IMR-90 (cell line): ENCODE data around the gene LRRC56. TPM values are rescaled to one million over a fixed set of nuclear protein-coding genes. Genes with fewer than 3 reads are reported as not detected.

ENCODE experiments used
- ATAC-seq: fragments of 200-7000 bp; cut with Tn5 transposase; 2 replicates; pipeline ENCODE4 v1.9.1; 2020; ENCODE audit warnings: low read depth, mild to moderate bottlenecking, moderate library complexity
- BruUV-seq: library from RNA; stranded (reverse); fragments of 400-500 nt; replicated peaks from 2 replicates; lab custom pipeline; 2021; lab: Mats Ljungman, UMichigan
- CTCF ChIA-PET: fragments of 300-600 bp; formaldehyde crosslinking; extraction: SDS; loops from one replicate; lab custom pipeline; 2021; ENCODE audit warnings: antibody characterized with exemption; lab: Yijun Ruan, JAX
- POLR2A ChIA-PET: fragments of 300-600 bp; sonication (Branson Sonifier 250); formaldehyde crosslinking; loops from one replicate; lab custom pipeline; 2022; ENCODE audit warnings: antibody characterized with exemption; ENCODE audit not compliant: unreplicated experiment; lab: Charles Lee
- DNase-seq: peaks from one replicate; pipeline ENCODE4 v3.0.0; 2013
- H2AFZ ChIP-seq: replicated peaks from 2 replicates; pipeline ENCODE3; 2013; ENCODE audit warnings: low read length, mild to moderate bottlenecking; ENCODE audit not compliant: poor library complexity
- H2AK5ac ChIP-seq: 2 replicates; pipeline ENCODE4 v1.6.1; 2013; ENCODE audit warnings: low read depth, low read length, inconsistent platforms
- H2AK9ac ChIP-seq: replicated peaks from 2 replicates; pipeline ENCODE3; 2013; ENCODE audit warnings: mild to moderate bottlenecking, low read depth, low read length, moderate library complexity; ENCODE audit not compliant: poor library complexity
- H2BK120ac ChIP-seq: 2 replicates; pipeline ENCODE4 v1.6.1; 2013; ENCODE audit warnings: low read depth, low read length, inconsistent platforms
- H2BK15ac ChIP-seq: 3 replicates; pipeline ENCODE4 v1.6.1; 2013; ENCODE audit warnings: low read depth, low read length, inconsistent platforms
- H2BK20ac ChIP-seq: 2 replicates; pipeline ENCODE4 v1.6.1; 2013; ENCODE audit warnings: low read depth, mild to moderate bottlenecking, inconsistent platforms, low read length, moderate library complexity
- H2BK5ac ChIP-seq: 2 replicates; pipeline ENCODE4 v1.6.1; 2013; ENCODE audit warnings: mild to moderate bottlenecking, low read depth, low read length, inconsistent platforms; ENCODE audit not compliant: poor library complexity, severe bottlenecking
- H3K14ac ChIP-seq: replicated peaks from 2 replicates; pipeline ENCODE4 v1.6.1; 2013; ENCODE audit warnings: low read depth, low read length, inconsistent platforms
- H3K18ac ChIP-seq: 2 replicates; pipeline ENCODE4 v1.6.1; 2013; ENCODE audit warnings: low read depth, low read length, control low read depth
- H3K23ac ChIP-seq: 2 replicates; pipeline ENCODE4 v1.6.1; 2013; ENCODE audit warnings: low read depth, low read length, inconsistent platforms
- H3K27ac ChIP-seq: 2 replicates; pipeline ENCODE4 v1.5.1; 2013; ENCODE audit warnings: mild to moderate bottlenecking, control low read depth, low read length; ENCODE audit not compliant: insufficient read depth
- H3K27me3 ChIP-seq: 2 replicates; pipeline ENCODE4 v1.6.1; 2013; ENCODE audit warnings: low read length; ENCODE audit not compliant: control insufficient read depth, insufficient read depth
- H3K36me3 ChIP-seq: 2 replicates; pipeline ENCODE4 v1.6.1; 2013; ENCODE audit warnings: low read length, mixed read lengths; ENCODE audit not compliant: control insufficient read depth, insufficient read depth
- H3K4ac ChIP-seq: 2 replicates; pipeline ENCODE4 v1.6.1; 2013; ENCODE audit warnings: low read depth, low read length, inconsistent platforms
- H3K4me1 ChIP-seq: 2 replicates; pipeline ENCODE4 v1.6.1; 2013; ENCODE audit warnings: low read length, mixed read lengths; ENCODE audit not compliant: control insufficient read depth, insufficient read depth
- H3K4me2 ChIP-seq: 2 replicates; pipeline ENCODE4 v1.6.1; 2013; ENCODE audit warnings: low read depth, mild to moderate bottlenecking, control low read depth, low read length, moderate library complexity
- H3K4me3 ChIP-seq: 2 replicates; pipeline ENCODE4 v1.5.1; 2013; ENCODE audit warnings: low read depth, mild to moderate bottlenecking, control low read depth, low read length, moderate library complexity; ENCODE audit not compliant: insufficient read depth
- H3K56ac ChIP-seq: 2 replicates; pipeline ENCODE4 v1.6.1; 2013; ENCODE audit warnings: low read length, inconsistent platforms; ENCODE audit not compliant: insufficient read depth; ENCODE audit errors: extremely low read depth
- H3K79me1 ChIP-seq, 2 experiments: 2 replicates each; pipeline ENCODE4 v1.6.1; 2013; ENCODE audit warnings: low read length in 2 of 2, inconsistent platforms in 1 of 2, low read depth in 1 of 2
- H3K9ac ChIP-seq: 2 replicates; pipeline ENCODE4 v1.6.1; 2013; ENCODE audit warnings: low read depth, low read length, control low read depth
- H3K9me1 ChIP-seq: 2 replicates; pipeline ENCODE4 v1.6.1; 2013; ENCODE audit warnings: low read length, inconsistent platforms; ENCODE audit not compliant: insufficient read depth
- H3K9me3 ChIP-seq: 2 replicates; pipeline ENCODE4 v1.6.1; 2013; ENCODE audit warnings: low read length; ENCODE audit not compliant: control insufficient read depth, insufficient read depth
- H4K20me1 ChIP-seq: 2 replicates; pipeline ENCODE4 v1.6.1; 2013; ENCODE audit warnings: low read length, inconsistent platforms; ENCODE audit not compliant: insufficient read depth
- H4K5ac ChIP-seq: 2 replicates; pipeline ENCODE4 v1.6.1; 2013; ENCODE audit warnings: mild to moderate bottlenecking, low read depth, low read length, control low read depth
- H4K8ac ChIP-seq, 2 experiments: 2 replicates each; pipeline ENCODE4 v1.6.1; 2013; ENCODE audit warnings: low read depth in 2 of 2, low read length in 2 of 2, control low read depth in 1 of 2, inconsistent platforms in 1 of 2
- H4K91ac ChIP-seq: 2 replicates; pipeline ENCODE4 v1.6.1; 2013; ENCODE audit warnings: low read depth, low read length, inconsistent platforms; ENCODE audit not compliant: insufficient read depth
- BHLHE40 ChIP-seq: fragments of 150-350 bp; IDR thresholded peaks from 2 replicates; pipeline ENCODE4 v1.6.1; 2016; ENCODE audit warnings: mild to moderate bottlenecking, low read depth, low read length
- CEBPB ChIP-seq: IDR thresholded peaks from 2 replicates; pipeline ENCODE4 v1.6.1; 2012; ENCODE audit warnings: low read depth, low read length, improper control_type of control experiment
- CHD1 ChIP-seq: IDR thresholded peaks from 2 replicates; pipeline ENCODE4 v1.6.1; 2012; ENCODE audit warnings: low read depth, low read length, improper control_type of control experiment
- CTCF ChIP-seq: conservative IDR thresholded peaks from 2 replicates; pipeline ENCODE4 v1.5.1; 2012; ENCODE audit warnings: mild to moderate bottlenecking, low read depth, low read length, improper control_type of control experiment
- ELK1 ChIP-seq: fragments of 150-350 bp; IDR thresholded peaks from 2 replicates; pipeline ENCODE4 v1.6.1; 2016; ENCODE audit warnings: low read depth, mild to moderate bottlenecking, low read length, moderate library complexity, borderline replicate concordance
- FOS ChIP-seq: fragments of 150-350 bp; IDR thresholded peaks from 2 replicates; pipeline ENCODE4 v1.6.1; 2016; ENCODE audit warnings: low read depth, low read length
- MAFK ChIP-seq: IDR thresholded peaks from 2 replicates; pipeline ENCODE4 v1.6.1; 2012; ENCODE audit warnings: low read depth, low read length, improper control_type of control experiment
- MAZ ChIP-seq: IDR thresholded peaks from 2 replicates; pipeline ENCODE4 v1.6.1; 2012; ENCODE audit warnings: low read depth, mild to moderate bottlenecking, low read length, improper control_type of control experiment, moderate library complexity, borderline replicate concordance
- MXI1 ChIP-seq: IDR thresholded peaks from 2 replicates; pipeline ENCODE4 v1.6.1; 2012; ENCODE audit warnings: low read depth, mild to moderate bottlenecking, low read length, moderate library complexity, borderline replicate concordance
- POLR2A ChIP-seq: IDR thresholded peaks from 2 replicates; pipeline ENCODE4 v1.6.1; 2012; ENCODE audit warnings: mild to moderate bottlenecking, low read depth, low read length
- RAD21 ChIP-seq: IDR thresholded peaks from 2 replicates; pipeline ENCODE4 v1.6.1; 2012; ENCODE audit warnings: low read length, improper control_type of control experiment
- RCOR1 ChIP-seq: IDR thresholded peaks from 2 replicates; pipeline ENCODE4 v1.6.1; 2012; ENCODE audit warnings: mild to moderate bottlenecking, low read length, improper control_type of control experiment; ENCODE audit not compliant: insufficient replicate concordance
- RFX5 ChIP-seq: IDR thresholded peaks from 2 replicates; pipeline ENCODE4 v1.8.0; 2012; ENCODE audit warnings: low read depth, mild to moderate bottlenecking, low read length, moderate library complexity
- SMC3 ChIP-seq: fragments of 150-350 bp; IDR thresholded peaks from 2 replicates; pipeline ENCODE4 v1.6.1; 2016; ENCODE audit warnings: low read depth, mild to moderate bottlenecking, antibody characterized with exemption, low read length, moderate library complexity
- WGBS, 2 experiments: methylation state at CpG; one replicate each; pipeline versions ENCODE4 v1.1.5 to v1.1.7; 2013; ENCODE audit warnings: missing lambda C conversion rate in 2 of 2; ENCODE audit not compliant: insufficient read length in 1 of 2; ENCODE audit errors: extremely low coverage in 2 of 2; 5-methylcytosine and 5-hydroxymethylcytosine counted together
- dilution Hi-C: fragments of 300-500 bp; cut with HindIII; formaldehyde crosslinking; loops from one replicate; pipeline ENCODE4 v1.14.3; 2018; ENCODE audit warnings: low sequenced_read_pairs; ENCODE audit not compliant: unreplicated experiment
- in situ Hi-C: fragments of 300-500 bp; cut with MboI; formaldehyde crosslinking; loops from 3 replicates; pipeline ENCODE4 v1.14.3; 2019; ENCODE audit warnings: low sequenced_read_pairs, inconsistent platforms, mixed read lengths
- intact Hi-C: fragments of 100-400 bp; cut with micrococcal nuclease; formaldehyde crosslinking; loops from 2 replicates; pipeline ENCODE4 v1.10.0; 2022
- polyA plus RNA-seq, 3 experiments: library from polyadenylated mRNA; depleted of rRNA; stranded (reverse); fragments of >200 nt; gene quantifications; 2 replicates each; pipeline ENCODE4 v1.2.3, GENCODE V29; 2012; ENCODE audit warnings: low replicate concordance in 1 of 3
- total RNA-seq: library from RNA; depleted of rRNA; stranded (reverse); fragments of >200 nt; gene quantifications from 2 replicates; pipeline ENCODE4 v1.2.3, GENCODE V29; 2012

The LRRC56 gene
- total and polyA plus RNA-seq, 2 of the 4 experiments (the other 2 are of a cell fraction), result 0.36 to 1.3 TPM

GRCh38 chr11:539971-540481, 2.7 kb downstream of the LRRC56 start:
- H3K79me1 ChIP-seq, result peaks cover 0 to 3% of the 10 kb centered on the region in 2 experiments; a peak in 1 of 4 replicates
- H3K18ac ChIP-seq, result no peak overlapping the region
- H3K36me3 ChIP-seq, result peaks cover 1% of the 10 kb centered on the region; the same call in 1 of the 2 replicates
- no peak for DNase-seq
- no peaks in the 10 kb centered on the region for H3K27me3 ChIP-seq
- intact Hi-C loops (no loop called here), in situ Hi-C loops (no loop called here), dilution Hi-C loops (no loop called here)
- H2AK9ac ChIP-seq, result no peak overlapping the region
- peaks cover 10% of the 10 kb centered on the region for H3K4me1 ChIP-seq
- CTCF ChIA-PET, result no interaction called here
- H4K5ac ChIP-seq, result no peak overlapping the region
- H2AK5ac ChIP-seq, result no peak overlapping the region
- H3K14ac ChIP-seq, result no peak overlapping the region
- WGBS, 2 experiments, result 86% methylated on average over 1 of the region's 8 CpGs; no CpG with 5 or more reads in 1 of the 2 experiments
- H2BK20ac ChIP-seq, result no peak overlapping the region
- H3K9ac ChIP-seq, result no peak overlapping the region
- no peak overlapping the region for H3K27ac ChIP-seq
- H2AFZ ChIP-seq, result no peak overlapping the region
- POLR2A ChIA-PET, result no interaction called here
- no peak overlapping the region for H3K56ac ChIP-seq
- H3K23ac ChIP-seq, result no peak overlapping the region
- no peak overlapping the region for H3K4me2 ChIP-seq
- no peak for ATAC-seq
- H3K9me3 ChIP-seq, result no peaks in the 10 kb centered on the region
- no peak overlapping the region for H2BK120ac ChIP-seq
- no peak for TF ChIP-seq ELK1
- no peak for TF ChIP-seq RAD21
- no peak for TF ChIP-seq POLR2A
- no peak for TF ChIP-seq MXI1
- TF ChIP-seq CTCF, result no peak
- TF ChIP-seq MAFK, result no peak
- no peak for TF ChIP-seq CHD1
- TF ChIP-seq RCOR1, result no peak
- TF ChIP-seq FOS, result no peak
- TF ChIP-seq BHLHE40, result no peak
- TF ChIP-seq RFX5, result no peak
- no peak for TF ChIP-seq CEBPB
- TF ChIP-seq SMC3, result no peak
- no peak for TF ChIP-seq MAZ
- H4K91ac ChIP-seq, result no peak overlapping the region
- H4K20me1 ChIP-seq, result no peaks in the 10 kb centered on the region; the same call in 1 of the 2 replicates
- no peak overlapping the region for H3K4ac ChIP-seq
- BruUV-seq, result no TSS peak
- no peak overlapping the region for H2BK5ac ChIP-seq
- H2BK15ac ChIP-seq, result no peak overlapping the region
- H4K8ac ChIP-seq, result no peak overlapping the region
- H3K4me3 ChIP-seq, result no peak overlapping the region
- peaks cover 3% of the 10 kb centered on the region; the same call in 1 of the 2 replicates for H3K9me1 ChIP-seq
